ENCODE measurements around the gene PSMB8. TPM values are rescaled to one million over a fixed set of nuclear protein-coding genes. Genes with fewer than 3 reads are reported as not detected.
A peak's percentile ranks its signal among the peaks of the same experiment; 100 is the strongest.

Gene PSMB8
- total RNA-seq, 2 experiments from 2014 or later, result 370 to 371 TPM

- no peaks in the 10 kb centered on the region for H3K27me3 Mint-ChIP-seq
- ATAC-seq, result no peak
- H3K4me3 Mint-ChIP-seq, result peak overlapping the region; percentile 38
- no peak for TF ChIP-seq CTCF (IDR thresholded peaks at IDR 0.05)
- intact Hi-C loops (cut with micrococcal nuclease), result no loop called here
- POLR2A ChIA-PET, result interaction anchor here (1.2 to 4.6 kb wide), 6 partner anchors 11 to 148 kb away, joined by 3 to 32 read pairs (median 8); partner anchors contain the start of genes PSMB8, PSMB9 and TAP1
- DNase-seq, result no peak
- CTCF ChIA-PET, result interaction anchor here (1.0 to 4.1 kb wide), 3 partner anchors 34 to 119 kb away, joined by 3 to 21 read pairs (median 4); partner anchors contain the start of gene HLA-DMA
- H3K4me1 Mint-ChIP-seq (ENCODE audit: low read depth), result peaks cover 67% of the 10 kb centered on the region
- H3K36me3 Mint-ChIP-seq (ENCODE audit: low read depth), result peaks cover 83% of the 10 kb centered on the region
- no peaks in the 10 kb centered on the region for H3K9me3 Mint-ChIP-seq
- peak overlapping the region; percentile 70 for H3K27ac Mint-ChIP-seq
Observed at GRCh38 chr6:32833664-32834063, 10.2 kb downstream of the PSMB8 start.

GRCh38 chr6:32832535-32832934, 11.3 kb downstream of the PSMB8 start:
- ChIA-PET POLR2A (interaction anchor here (1.2 to 4.6 kb wide), 3 partner anchors 12 to 62 kb away, joined by 3 to 32 read pairs (median 19); partner anchors contain the start of genes PSMB8, PSMB9 and TAP1), CTCF (interaction anchor here (1.1 to 4.1 kb wide), 3 partner anchors 21 to 152 kb away, joined by 3 to 21 read pairs (median 3); partner anchors contain the start of genes PSMB9 and TAP1)
- intact Hi-C loops (cut with micrococcal nuclease), result no loop called here
- Mint-ChIP-seq H3K27me3 (no peaks in the 10 kb centered on the region), H3K9me3 (no peaks in the 10 kb centered on the region), H3K27ac (peak overlapping the region; percentile 52), H3K4me1 (ENCODE audit: low read depth) (peaks cover 74% of the 10 kb centered on the region), H3K4me3 (no peak overlapping the region), H3K36me3 (ENCODE audit: low read depth) (peaks cover 90% of the 10 kb centered on the region)
- ATAC-seq, result no peak
- no peak for DNase-seq
- TF ChIP-seq CTCF (IDR thresholded peaks at IDR 0.05), result no peak

GRCh38 chr6:32830936-32831335, 12.9 kb downstream of the PSMB8 start:
- POLR2A ChIA-PET, result interaction anchor here (0.7 to 1.0 kb wide), 2 partner anchors 22 to 141 kb away, joined by 3 to 4 read pairs; partner anchors contain the start of gene TAP1
- peaks cover 85% of the 10 kb centered on the region for H3K36me3 Mint-ChIP-seq (ENCODE audit: low read depth)
- H3K9me3 Mint-ChIP-seq, result no peaks in the 10 kb centered on the region
- intact Hi-C loops (cut with micrococcal nuclease), result no loop called here
- H3K27ac Mint-ChIP-seq, result peak overlapping the region; percentile 67
- no peak for ATAC-seq
- no peaks in the 10 kb centered on the region for H3K27me3 Mint-ChIP-seq
- CTCF ChIA-PET, result interaction anchor here (0.7 to 1.3 kb wide), 2 partner anchors 37 to 123 kb away, joined by 3 to 7 read pairs; no protein-coding TSS in a partner anchor
- no peak for TF ChIP-seq CTCF (IDR thresholded peaks at IDR 0.05)
- H3K4me3 Mint-ChIP-seq, result no peak overlapping the region
- H3K4me1 Mint-ChIP-seq (ENCODE audit: low read depth), result peaks cover 78% of the 10 kb centered on the region
- DNase-seq, result no peak

- Mint-ChIP-seq H3K9me3 (no peaks in the 10 kb centered on the region), H3K36me3 (ENCODE audit: low read depth) (peaks cover 76% of the 10 kb centered on the region), H3K27ac (peak overlapping the region; percentile 20), H3K4me3 (no peak overlapping the region), H3K4me1 (ENCODE audit: low read depth) (peaks cover 71% of the 10 kb centered on the region), H3K27me3 (no peaks in the 10 kb centered on the region)
- TF ChIP-seq CTCF (IDR thresholded peaks at IDR 0.05), result no peak
- ATAC-seq (no peak), DNase-seq (no peak)
- POLR2A ChIA-PET, result interaction anchor here (0.7 to 5.7 kb wide), 5 partner anchors 8 to 145 kb away, joined by 3 to 47 read pairs (median 4); partner anchors contain the start of gene TAP2
- CTCF ChIA-PET, result interaction anchor here (1.0 to 5.4 kb wide), 2 partner anchors 9 to 38 kb away, joined by 5 to 52 read pairs; partner anchors contain the start of gene TAP2
- intact Hi-C loops (cut with micrococcal nuclease), result no loop called here
Observed at GRCh38 chr6:32830017-32830416, 13.8 kb downstream of the PSMB8 start.

- Mint-ChIP-seq H3K4me3 (no peak overlapping the region), H3K4me1 (ENCODE audit: low read depth) (peaks cover 65% of the 10 kb centered on the region), H3K36me3 (ENCODE audit: low read depth) (peaks cover 71% of the 10 kb centered on the region), H3K27me3 (no peaks in the 10 kb centered on the region), H3K9me3 (no peaks in the 10 kb centered on the region), H3K27ac (no peak overlapping the region)
- ChIA-PET CTCF (interaction anchor here (1.0 to 5.4 kb wide), 2 partner anchors 9 to 39 kb away, joined by 5 to 52 read pairs; partner anchors contain the start of gene TAP2), POLR2A (interaction anchor here (0.7 to 5.7 kb wide), 5 partner anchors 9 to 145 kb away, joined by 3 to 47 read pairs (median 4); partner anchors contain the start of gene TAP2)
- DNase-seq, result no peak
- TF ChIP-seq CTCF (IDR thresholded peaks at IDR 0.05), result no peak
- no peak for ATAC-seq
- intact Hi-C loops (cut with micrococcal nuclease), result loop anchor here (5.0 kb wide), 1 partner anchor 38 kb away; no protein-coding TSS in a partner anchor
Observed at GRCh38 chr6:32829495-32829894, 14.4 kb downstream of the PSMB8 start.
